ENCODE measurements around the gene HDAC9. TPM values are rescaled to one million over a fixed set of nuclear protein-coding genes. Genes with fewer than 3 reads are reported as not detected.

HDAC9 gene
- total RNA-seq, 4 donors from 2014 or later: 19.6 to 48.3 (median 28.4) TPM

- TF ChIP-seq CTCF (IDR thresholded peaks at IDR 0.05; ENCODE audit: low read depth): no peak
Measured at GRCh38 chr7:18524248-18524647, 28.7 kb downstream of the HDAC9 start.

- no peak for TF ChIP-seq CTCF (IDR thresholded peaks at IDR 0.05; ENCODE audit: low read depth)
Measured at GRCh38 chr7:18526368-18526878, 30.9 kb downstream of the HDAC9 start.

DNA sequence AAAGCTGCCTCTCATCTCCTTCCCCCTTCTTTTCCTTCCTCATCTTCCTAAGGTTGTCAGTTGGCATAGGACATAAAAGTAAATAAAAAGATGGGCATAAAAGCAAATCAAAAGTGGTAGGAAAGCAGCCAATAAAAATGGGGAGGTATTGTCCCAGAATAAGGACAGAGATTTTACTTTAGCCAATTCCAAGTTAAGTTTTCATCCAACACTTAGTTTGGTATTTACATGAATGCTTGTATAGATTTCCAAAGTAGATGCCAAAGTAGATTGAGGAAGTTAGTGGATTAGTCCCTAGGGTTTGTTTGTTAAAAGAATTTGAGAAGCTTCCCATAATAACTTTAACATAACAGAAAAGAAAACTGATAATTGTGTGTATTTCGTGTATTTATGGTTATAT lies 33.7 kb downstream of the HDAC9 start:
- TF ChIP-seq CTCF (IDR thresholded peaks at IDR 0.05; ENCODE audit: low read depth): no peak

GRCh38 chr7:18530224-18531179 lies 35.0 kb downstream of the HDAC9 start:
- no peak for TF ChIP-seq CTCF (IDR thresholded peaks at IDR 0.05; ENCODE audit: low read depth)

DNA sequence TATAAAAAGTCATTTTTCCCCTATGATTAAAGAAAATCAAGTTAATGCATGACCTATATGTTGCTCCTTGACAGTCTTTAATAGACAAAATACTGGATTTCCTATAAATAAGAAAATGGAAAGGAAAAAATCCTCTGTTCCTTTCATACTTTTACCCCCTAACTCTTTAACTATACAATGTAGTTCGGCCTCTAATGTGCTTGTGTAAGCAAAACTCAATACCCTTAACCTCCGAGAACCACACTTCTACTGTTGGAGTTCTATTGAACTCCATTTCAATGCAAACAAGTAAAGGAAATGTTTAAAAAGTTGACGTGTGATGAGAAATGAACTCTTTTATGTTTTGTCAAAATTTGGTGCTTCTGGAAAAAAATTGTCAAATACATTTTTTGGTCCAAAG lies 36.0 kb downstream of the HDAC9 start:
- TF ChIP-seq CTCF (IDR thresholded peaks at IDR 0.05; ENCODE audit: low read depth): no peak

- no peak for TF ChIP-seq CTCF (IDR thresholded peaks at IDR 0.05; ENCODE audit: low read depth)
Measured at GRCh38 chr7:18532813-18533212, 37.3 kb downstream of the HDAC9 start.

- no peak for TF ChIP-seq CTCF (IDR thresholded peaks at IDR 0.05; ENCODE audit: low read depth)
Measured at GRCh38 chr7:18534481-18534880, 38.9 kb downstream of the HDAC9 start.
